ENCODE measurements around the gene FAM20B.

FAM20B gene

GRCh38 chr1:179043266-179043665 lies 17.6 kb downstream of the FAM20B start:
- Mint-ChIP-seq H3K4me1 (peaks cover 19% of the 10 kb centered on the region), H3K36me3 (ENCODE audit: low read depth) (peaks cover 56% of the 10 kb centered on the region), H3K4me3 (no peak overlapping the region), H3K27me3 (ENCODE audit: low read depth, poor library complexity) (peaks cover 2% of the 10 kb centered on the region), H3K9me3 (peaks cover 29% of the 10 kb centered on the region), H3K27ac (no peak overlapping the region)
- DNase-seq = no peak
- no peak for TF ChIP-seq CTCF (IDR thresholded peaks at IDR 0.05)

GRCh38 chr1:179043907-179044306 lies 18.2 kb downstream of the FAM20B start:
- Mint-ChIP-seq H3K27me3 (ENCODE audit: low read depth, poor library complexity) (peaks cover 2% of the 10 kb centered on the region), H3K4me1 (peaks cover 14% of the 10 kb centered on the region), H3K36me3 (ENCODE audit: low read depth) (peaks cover 50% of the 10 kb centered on the region), H3K4me3 (no peak overlapping the region), H3K9me3 (peaks cover 24% of the 10 kb centered on the region), H3K27ac (no peak overlapping the region)
- TF ChIP-seq CTCF (IDR thresholded peaks at IDR 0.05) = no peak
- no peak for DNase-seq

GRCh38 chr1:179046808-179047635 lies 21.3 kb downstream of the FAM20B start:
- peaks cover 11% of the 10 kb centered on the region for H3K9me3 Mint-ChIP-seq
- no peak for DNase-seq
- no peak overlapping the region for H3K4me3 Mint-ChIP-seq
- peaks cover 45% of the 10 kb centered on the region for H3K36me3 Mint-ChIP-seq (ENCODE audit: low read depth)
- H3K27ac Mint-ChIP-seq = peak overlapping the region; percentile 74
- TF ChIP-seq CTCF (IDR thresholded peaks at IDR 0.05) = no peak
- H3K4me1 Mint-ChIP-seq = peaks cover 14% of the 10 kb centered on the region
- no peaks in the 10 kb centered on the region for H3K27me3 Mint-ChIP-seq (ENCODE audit: low read depth, poor library complexity)

DNA sequence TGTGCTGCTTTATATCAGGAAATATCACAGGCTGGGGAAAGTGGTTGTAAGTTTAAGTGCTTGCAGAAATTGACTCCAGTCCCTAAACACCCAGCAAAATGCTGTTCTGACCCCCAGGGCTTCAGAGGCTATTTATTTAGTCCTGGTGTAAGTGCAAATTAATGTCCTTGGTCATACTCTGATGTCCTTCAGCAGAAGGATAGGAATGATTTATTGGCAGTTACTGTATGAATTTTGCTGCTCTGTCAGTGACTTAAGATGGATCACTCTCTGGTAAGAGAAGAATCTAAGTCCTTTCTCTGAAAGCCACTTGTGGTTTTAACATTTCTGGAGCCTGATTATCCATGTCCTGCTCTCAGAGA lies 21.9 kb downstream of the FAM20B start:
- H3K27ac Mint-ChIP-seq = peak overlapping the region; percentile 74
- no peaks in the 10 kb centered on the region for H3K27me3 Mint-ChIP-seq (ENCODE audit: low read depth, poor library complexity)
- H3K4me1 Mint-ChIP-seq = peaks cover 14% of the 10 kb centered on the region
- H3K9me3 Mint-ChIP-seq = peaks cover 11% of the 10 kb centered on the region
- TF ChIP-seq CTCF (IDR thresholded peaks at IDR 0.05) = no peak
- no peak overlapping the region for H3K4me3 Mint-ChIP-seq
- peaks cover 41% of the 10 kb centered on the region for H3K36me3 Mint-ChIP-seq (ENCODE audit: low read depth)
- DNase-seq = no peak

DNA sequence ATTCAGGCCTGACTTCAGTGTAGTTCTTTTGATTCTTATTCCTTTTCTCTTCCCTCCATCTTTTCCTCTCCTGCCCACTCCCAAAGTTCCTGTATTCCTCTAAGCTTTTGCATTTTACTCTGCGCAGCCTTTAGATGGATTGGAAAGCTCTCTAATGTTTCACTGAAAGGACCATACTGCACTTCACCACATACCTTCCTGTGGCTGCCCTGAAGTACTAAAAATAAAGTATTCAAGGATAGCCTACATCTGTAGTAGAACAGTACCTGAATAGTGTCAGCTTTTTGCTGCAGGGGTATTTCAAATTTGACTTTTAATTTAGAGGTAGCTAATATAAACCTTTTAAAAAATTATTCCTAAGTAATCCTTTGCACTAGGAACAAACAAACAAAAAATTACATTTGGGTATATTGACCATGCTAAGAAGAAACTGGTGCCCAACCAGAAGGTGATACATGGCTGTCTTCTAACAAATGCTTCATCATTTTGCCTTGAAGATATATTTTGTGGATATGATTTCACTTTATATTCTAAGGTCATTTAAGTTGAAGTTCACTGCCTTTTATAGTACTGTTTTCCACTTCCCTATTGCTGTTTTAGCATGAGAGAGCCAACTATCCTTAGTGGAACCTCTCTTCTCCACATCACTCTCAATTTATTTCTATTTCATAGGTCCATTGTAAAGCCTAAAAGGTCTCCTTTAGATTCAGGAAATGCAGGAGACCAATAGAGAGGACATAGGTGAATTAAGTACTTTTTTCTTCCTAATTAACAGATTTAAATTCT lies 22.8 kb downstream of the FAM20B start:
- H3K27ac Mint-ChIP-seq = peak overlapping the region; percentile 81
- H3K4me3 Mint-ChIP-seq = no peak overlapping the region
- H3K36me3 Mint-ChIP-seq (ENCODE audit: low read depth) = peaks cover 33% of the 10 kb centered on the region
- DNase-seq = no peak
- no peaks in the 10 kb centered on the region for H3K27me3 Mint-ChIP-seq (ENCODE audit: low read depth, poor library complexity)
- H3K9me3 Mint-ChIP-seq = peaks cover 8% of the 10 kb centered on the region
- no peak for TF ChIP-seq CTCF (IDR thresholded peaks at IDR 0.05)
- peaks cover 14% of the 10 kb centered on the region for H3K4me1 Mint-ChIP-seq
